T-helper 2 cell (primary cell): ENCODE measurements around the gene ZFYVE19.

ENCODE experiments used
- DNase-seq, 5 experiments: peaks; one replicate each; pipeline versions ENCODE4 v3.0.0 to v3.0.0-alpha.2; 2012 to 2022

The ZFYVE19 gene

GRCh38 chr15:40815042-40815698 is 8.3 kb downstream of the ZFYVE19 start:
- no peak for DNase-seq

- DNase-seq, result no peak
Observed at GRCh38 chr15:40819048-40819447, 12.2 kb downstream of the ZFYVE19 start.

GRCh38 chr15:40821195-40821594 is 14.3 kb downstream of the ZFYVE19 start:
- DNase-seq, result no peak

- DNase-seq, result no peak
Observed at GRCh38 chr15:40823572-40824343, 16.9 kb downstream of the ZFYVE19 start.

GRCh38 chr15:40825661-40826422 is 19.0 kb downstream of the ZFYVE19 start:
- DNase-seq, result no peak

- no peak for DNase-seq
Observed at GRCh38 chr15:40826423-40827075, 19.7 kb downstream of the ZFYVE19 start.

GRCh38 chr15:40828447-40829036 is 21.7 kb downstream of the ZFYVE19 start, which contains the start of gene PPP1R14D:
Gene PPP1R14D, minus strand, starts transcription at chr15:40828708. Its CDS starts 67 bp downstream, at chr15:40828641.
- DNase-seq, result no peak

GRCh38 chr15:40829115-40829514 is 22.2 kb downstream of the ZFYVE19 start:
- no peak for DNase-seq

- DNase-seq, result no peak
Observed at GRCh38 chr15:40830884-40831283, 24.0 kb downstream of the ZFYVE19 start.

- DNase-seq, result no peak
Observed at GRCh38 chr15:40831861-40832260, 25.0 kb downstream of the ZFYVE19 start.

- no peak for DNase-seq
Observed at GRCh38 chr15:40832903-40833302, 26.0 kb downstream of the ZFYVE19 start.

GRCh38 chr15:40836020-40836419 is 29.1 kb downstream of the ZFYVE19 start:
- no peak for DNase-seq

GRCh38 chr15:40838756-40839155 is 31.9 kb downstream of the ZFYVE19 start:
- DNase-seq, result no peak

- no peak for DNase-seq
Observed at GRCh38 chr15:40841741-40842140, 34.9 kb downstream of the ZFYVE19 start.

- no peak for DNase-seq
Observed at GRCh38 chr15:40843261-40843884, 36.5 kb downstream of the ZFYVE19 start.

- peak in 2 of 5 experiments; percentile 37 to 67 for DNase-seq
Observed at GRCh38 chr15:40843885-40844695, 37.2 kb downstream of the ZFYVE19 start, which contains the start of gene SPINT1. Gene SPINT1, plus strand, starts transcription at chr15:40844048. Its CDS starts 507 bp downstream, at chr15:40844555.

- peak in 3 of 5 experiments; percentile 9 to 59 (median 14) for DNase-seq
Observed at GRCh38 chr15:40844696-40845030, 37.8 kb downstream of the ZFYVE19 start.

- no peak for DNase-seq
Observed at GRCh38 chr15:40845036-40845435, 38.1 kb downstream of the ZFYVE19 start.

- DNase-seq, result no peak
Observed at GRCh38 chr15:40845511-40846284, 38.8 kb downstream of the ZFYVE19 start.

GRCh38 chr15:40846841-40847222 is 39.9 kb downstream of the ZFYVE19 start:
- no peak for DNase-seq
